Suppressor macrophage (primary cell): Measurements from ENCODE around the gene CPS1.

Experiments used
- DNase-seq, 4 experiments: peaks; one replicate each; pipeline ENCODE4 v3.0.0-alpha.2; 2020 to 2022
- total RNA-seq, 17 experiments: gene quantifications; one replicate each; lab custom pipeline; 2026; ENCODE audit warnings: mixed read lengths in 6 of 17, inconsistent platforms in 3 of 17; lab: John Stamatoyannopoulos, UW

Gene CPS1
- 0.04 to 8.7 (median 0.25) reads per million in 17 experiments for total RNA-seq

DNA sequence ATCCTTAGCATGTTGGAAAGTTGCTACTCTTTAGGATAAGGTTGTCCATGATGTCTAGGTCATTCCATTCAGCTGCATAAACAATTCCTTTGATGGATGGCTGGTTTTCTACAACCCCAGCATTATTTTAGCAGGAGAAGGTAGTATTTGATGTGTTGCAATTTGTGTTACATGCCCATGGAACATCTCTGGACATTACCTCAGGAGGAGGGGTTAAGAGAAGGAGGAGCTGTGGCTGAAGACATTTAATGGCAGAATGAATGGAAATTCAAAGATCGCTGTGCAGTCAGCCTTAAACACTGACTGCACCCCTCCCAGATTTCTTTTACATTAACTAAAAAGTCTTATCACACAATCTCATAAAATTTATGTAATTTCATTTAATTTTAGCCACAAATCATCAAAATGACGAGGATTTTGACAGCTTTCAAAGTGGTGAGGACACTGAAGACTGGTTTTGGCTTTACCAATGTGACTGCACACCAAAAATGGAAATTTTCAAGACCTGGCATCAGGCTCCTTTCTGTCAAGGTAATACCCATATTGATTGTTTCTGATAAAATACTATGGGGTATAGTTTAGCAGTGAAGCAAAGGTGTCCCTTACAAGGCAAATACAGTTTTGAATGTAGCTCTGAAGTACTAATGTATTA lies at the start of gene CPS1:
Gene CPS1 (plus strand): TSS at position 271 of the 652 bp plus-strand sequence. CDS start 135 bp downstream, at position 406.
- DNase-seq: no peak

- DNase-seq: no peak
Measured at GRCh38 chr2:210515911-210516310, 40.5 kb upstream of the CPS1 start.

GRCh38 chr2:210517264-210517663 lies 39.1 kb upstream of the CPS1 start:
- DNase-seq: no peak

DNA sequence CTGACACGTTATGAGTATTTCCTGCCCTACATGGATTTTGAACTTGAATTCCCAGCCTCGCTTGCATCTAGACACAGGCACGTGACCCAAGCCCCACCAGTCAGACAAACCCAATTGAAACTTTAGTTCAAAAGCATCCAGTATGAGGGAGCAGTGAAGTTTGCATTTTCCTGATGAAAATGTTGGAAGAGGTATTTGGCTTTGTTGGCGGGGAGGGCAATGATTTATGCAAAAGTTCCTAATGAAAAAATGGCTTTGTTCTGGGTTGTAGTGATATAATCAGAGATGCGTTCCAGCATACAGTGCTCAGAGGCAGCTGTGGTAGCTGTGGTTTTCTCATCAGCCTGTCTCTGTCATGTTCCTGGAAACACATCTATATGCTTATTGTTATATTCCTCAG lies 36.8 kb upstream of the CPS1 start:
- DNase-seq: no peak

- no peak for DNase-seq
Measured at GRCh38 chr2:210522399-210522798, 34.0 kb upstream of the CPS1 start.

DNA sequence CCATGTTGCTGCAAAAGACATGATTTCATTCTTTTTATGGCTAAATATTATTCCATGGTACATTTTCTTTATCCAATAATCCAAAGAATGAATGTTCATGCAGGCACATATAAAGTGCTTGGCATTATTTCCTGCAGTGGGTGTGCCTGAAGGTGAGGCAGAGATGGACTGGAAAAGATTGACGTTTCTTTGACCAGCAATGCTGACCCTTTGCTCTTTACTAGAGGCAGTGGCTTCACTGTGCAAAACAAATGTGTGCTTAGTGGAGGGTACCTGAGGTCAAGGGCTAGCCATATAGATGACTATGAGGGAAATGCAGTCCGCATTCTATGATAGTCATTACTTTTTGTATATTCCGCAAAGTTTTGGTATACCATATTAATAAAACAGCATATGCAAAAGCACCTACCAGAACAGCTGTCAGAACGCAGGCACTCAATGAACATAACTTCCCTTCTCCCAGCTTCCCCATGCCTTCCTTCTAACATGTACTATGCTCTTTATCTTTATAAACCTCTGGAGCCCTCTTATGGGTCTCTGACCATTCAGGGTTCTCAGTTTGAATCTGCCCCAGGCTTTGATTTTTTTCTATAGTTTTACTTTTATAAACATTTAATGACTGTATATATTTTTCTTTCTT lies 32.6 kb upstream of the CPS1 start:
- no peak for DNase-seq

DNA sequence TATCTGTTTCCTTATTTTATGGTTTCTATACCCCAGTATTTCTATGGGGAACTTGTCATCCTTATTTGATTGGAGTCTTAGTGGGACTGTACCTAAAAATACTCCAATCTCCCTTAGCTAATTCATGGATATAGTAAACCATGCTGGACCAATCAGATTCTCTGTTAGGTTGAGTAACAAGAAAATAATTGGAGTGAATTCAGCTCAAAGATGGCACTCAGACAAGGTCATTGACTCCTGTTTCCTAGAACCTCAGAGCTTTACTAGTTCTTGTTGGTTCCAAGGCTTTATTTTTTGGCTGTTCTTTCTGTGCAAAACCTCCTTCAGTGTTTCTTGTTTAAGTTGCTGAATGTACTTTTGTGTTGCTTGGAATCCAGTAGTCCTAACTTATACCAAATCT lies 31.9 kb upstream of the CPS1 start:
- DNase-seq: no peak

GRCh38 chr2:210527286-210527685 lies 29.1 kb upstream of the CPS1 start:
- DNase-seq: no peak

GRCh38 chr2:210528716-210529115 lies 27.7 kb upstream of the CPS1 start:
- no peak for DNase-seq

DNA sequence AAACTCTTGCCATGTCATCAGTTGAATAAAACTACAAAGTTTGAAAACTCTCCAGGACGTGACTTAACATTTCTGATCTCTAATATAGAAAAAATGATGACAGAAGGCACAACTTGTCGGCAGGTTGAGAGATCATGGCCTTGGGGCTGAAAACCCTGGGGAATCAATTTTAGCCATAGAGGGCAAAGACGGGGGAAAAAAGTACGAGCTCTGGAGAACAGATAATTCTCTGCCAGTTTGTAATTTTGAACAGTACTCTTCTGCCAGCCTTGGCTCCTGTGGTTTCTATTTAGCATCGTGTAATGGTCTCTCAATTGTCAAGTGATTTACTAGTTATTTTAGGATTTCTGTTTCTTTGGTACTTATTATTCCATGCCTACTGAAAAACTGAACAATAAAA lies 25.3 kb upstream of the CPS1 start:
- no peak for DNase-seq

DNA sequence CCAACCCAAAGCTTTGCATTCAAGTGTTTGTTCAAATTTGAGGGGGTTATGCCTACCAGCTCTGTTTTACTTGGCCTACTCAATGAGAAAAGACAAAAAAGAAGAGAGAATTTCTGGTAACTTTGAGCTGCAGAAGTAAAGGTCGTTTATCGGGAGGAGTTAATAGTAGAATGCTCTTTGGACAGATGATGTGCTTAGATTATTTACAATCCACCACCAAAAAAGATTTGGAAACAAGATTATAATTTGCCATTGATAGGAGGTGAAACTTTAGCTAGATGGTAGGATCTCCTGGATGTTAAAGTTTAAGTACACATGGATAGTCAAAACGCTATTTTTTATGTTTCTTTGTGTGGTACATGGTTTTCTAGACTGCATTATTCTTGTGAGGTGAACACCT lies 24.9 kb upstream of the CPS1 start:
- DNase-seq: no peak

- no peak for DNase-seq
Measured at GRCh38 chr2:210533389-210533788, 23.0 kb upstream of the CPS1 start.

- DNase-seq: no peak
Measured at GRCh38 chr2:210534879-210535278, 21.5 kb upstream of the CPS1 start.

- no peak for DNase-seq
Measured at GRCh38 chr2:210536973-210537650, 19.3 kb upstream of the CPS1 start.

DNA sequence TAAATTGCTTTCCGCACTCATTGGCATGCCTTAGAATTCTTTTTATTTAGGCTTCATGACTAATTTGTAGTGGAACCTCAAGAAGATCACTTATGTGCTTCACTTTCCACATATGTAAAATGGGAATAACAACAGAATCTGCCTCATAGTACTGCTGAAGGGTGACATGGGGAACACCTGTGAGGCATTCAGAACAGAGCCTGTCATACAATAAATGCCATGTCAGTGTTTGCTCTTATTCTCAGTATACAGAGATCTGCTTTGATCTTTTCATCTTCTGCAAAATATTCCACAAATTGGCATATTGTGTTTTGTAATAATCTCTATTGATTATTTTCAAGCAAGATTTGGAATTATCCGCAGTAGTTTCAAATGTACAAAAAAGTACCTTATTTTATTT lies 17.4 kb upstream of the CPS1 start:
- no peak for DNase-seq

DNA sequence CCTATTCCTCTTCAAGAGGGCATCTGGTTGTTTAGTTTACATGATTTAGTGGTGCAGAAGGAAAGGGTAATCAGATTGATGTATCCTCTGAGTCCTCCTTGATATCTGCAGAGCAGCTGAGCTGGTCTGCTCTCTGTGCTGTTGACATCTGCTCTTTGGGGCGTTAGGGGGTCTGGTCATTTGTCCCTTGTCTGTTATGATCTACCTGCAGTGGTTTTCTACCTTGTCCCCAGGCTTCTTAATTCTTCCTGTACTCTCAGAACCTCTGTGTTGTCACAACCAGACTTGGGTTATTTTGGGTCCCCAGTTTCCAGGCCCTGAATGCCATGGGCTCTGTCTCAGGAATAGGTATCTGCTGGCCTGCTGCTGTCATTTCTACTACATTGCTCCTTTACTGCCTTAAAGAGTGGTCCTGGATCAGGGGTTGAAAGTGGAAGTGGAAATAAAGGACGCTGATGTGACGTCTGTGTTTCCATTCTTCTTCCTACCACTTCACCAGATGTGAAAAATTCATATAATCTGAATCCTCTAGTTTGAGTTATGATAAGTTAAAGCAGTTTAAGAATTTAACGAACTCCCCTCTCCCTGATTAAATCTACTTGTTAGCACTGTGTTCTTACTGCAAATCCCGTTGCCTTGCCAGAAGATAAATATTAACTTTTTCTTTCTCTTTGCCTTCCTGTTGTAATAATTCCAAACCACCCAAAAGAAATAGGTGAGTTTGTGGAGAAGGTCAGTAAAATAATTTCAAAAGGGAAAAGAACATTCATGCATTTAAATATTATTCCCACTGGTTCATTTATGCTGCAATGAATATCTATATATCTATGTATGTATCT lies 16.6 kb upstream of the CPS1 start:
- DNase-seq: no peak

GRCh38 chr2:210540471-210540870 lies 15.9 kb upstream of the CPS1 start:
- DNase-seq: no peak

DNA sequence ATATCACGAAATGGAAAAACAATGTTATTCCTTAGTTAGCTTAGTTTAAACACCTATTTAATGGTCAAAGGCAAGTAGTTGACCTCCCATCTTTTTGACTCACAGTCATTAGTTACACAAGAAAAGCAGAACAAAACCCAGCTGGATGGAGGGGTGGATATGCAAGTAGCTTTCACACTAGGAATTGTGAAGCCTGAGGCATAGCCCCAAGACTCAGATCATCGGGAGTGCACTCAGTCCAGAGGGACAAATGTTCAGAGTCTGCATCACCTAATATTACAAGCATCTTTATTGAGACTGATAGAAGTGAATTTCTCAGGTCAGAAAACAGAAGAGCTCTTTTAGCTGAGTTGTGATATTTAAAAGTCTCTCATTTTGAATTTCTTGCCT lies 15.5 kb upstream of the CPS1 start:
- no peak for DNase-seq

DNA sequence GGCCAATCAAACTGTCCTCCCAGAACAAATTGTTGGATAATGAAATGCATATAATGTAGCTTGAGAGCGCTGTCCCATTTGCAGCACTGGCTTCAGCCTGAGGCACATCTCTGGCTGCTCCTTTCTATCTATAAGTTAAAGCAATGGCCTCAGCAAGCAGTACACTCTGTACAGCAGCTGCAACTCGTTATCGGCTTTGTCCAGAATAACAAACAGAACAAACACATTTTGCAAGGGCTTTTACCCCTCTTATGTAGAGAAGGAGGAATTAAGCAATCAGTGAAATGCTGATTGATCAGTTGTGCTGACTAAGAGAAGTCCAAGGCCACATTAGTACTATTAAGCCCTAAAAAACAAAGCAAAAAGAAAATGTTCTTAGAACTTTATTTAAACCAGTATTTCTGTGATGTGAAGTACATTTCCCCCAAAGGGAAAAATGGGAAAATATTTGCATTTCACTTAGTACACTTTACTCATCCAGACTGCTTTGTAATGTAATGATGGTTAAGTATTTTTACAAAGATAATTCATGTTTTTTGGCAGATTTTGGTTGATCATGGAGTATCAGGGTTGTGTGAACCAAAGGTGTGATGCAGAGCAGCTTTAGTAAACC lies 15.0 kb upstream of the CPS1 start:
- no peak for DNase-seq

DNA sequence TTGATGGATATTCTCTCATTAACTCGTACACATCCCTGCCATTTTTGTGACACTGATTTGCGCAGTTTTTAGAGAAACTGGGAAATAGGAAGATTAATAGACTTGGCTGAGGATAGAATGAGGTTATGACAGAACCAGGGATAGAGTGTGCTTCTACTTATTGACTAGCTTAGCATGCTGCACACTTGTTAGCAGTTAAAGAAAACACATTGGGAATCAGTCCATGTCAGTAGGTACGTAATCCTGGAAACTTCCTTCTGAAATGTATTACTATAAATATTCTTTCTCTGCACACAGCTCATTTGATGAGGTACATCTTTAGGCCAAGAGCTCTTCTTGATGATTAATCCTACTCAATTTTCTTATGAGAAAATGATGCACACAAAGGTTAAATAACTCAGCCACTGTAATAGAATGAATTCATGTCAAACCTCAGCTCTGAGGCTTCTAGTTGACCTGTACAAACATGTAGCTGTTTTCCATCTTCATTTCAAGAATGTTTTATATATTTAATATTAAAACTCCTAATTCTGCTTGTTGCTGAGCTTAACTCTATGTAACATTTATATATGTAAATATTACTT lies 12.3 kb upstream of the CPS1 start:
- DNase-seq: no peak

DNA sequence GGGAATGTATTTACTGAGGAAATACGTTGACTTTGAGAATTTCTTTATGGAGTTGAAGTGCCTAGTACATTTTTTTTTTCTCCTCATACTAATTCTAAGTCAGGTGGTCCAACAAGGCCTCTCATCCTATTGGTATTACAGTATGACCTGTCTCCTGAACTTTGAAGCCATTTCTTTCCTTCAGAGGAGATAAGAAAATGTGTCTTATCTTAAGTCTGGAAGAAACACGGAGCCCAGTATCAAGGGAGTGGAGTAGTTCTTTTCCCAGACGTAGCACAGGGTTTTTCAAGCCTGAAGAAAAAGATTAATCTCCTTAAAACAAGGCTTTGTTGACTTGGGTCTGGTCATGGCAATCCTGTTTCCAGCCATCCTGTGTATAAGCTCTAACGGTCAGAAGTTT lies 11.6 kb upstream of the CPS1 start:
- DNase-seq: no peak
